HG03571 (cell line): Measurements from ENCODE around the gene HAUS1.

Experiments used
- ATAC-seq: cut with Tn5 transposase; IDR thresholded peaks from one replicate; pipeline ENCODE4 v1.9.1; 2021; ENCODE audit not compliant: unreplicated experiment

The HAUS1 gene, protein sequence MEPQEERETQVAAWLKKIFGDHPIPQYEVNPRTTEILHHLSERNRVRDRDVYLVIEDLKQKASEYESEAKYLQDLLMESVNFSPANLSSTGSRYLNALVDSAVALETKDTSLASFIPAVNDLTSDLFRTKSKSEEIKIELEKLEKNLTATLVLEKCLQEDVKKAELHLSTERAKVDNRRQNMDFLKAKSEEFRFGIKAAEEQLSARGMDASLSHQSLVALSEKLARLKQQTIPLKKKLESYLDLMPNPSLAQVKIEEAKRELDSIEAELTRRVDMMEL

DNA sequence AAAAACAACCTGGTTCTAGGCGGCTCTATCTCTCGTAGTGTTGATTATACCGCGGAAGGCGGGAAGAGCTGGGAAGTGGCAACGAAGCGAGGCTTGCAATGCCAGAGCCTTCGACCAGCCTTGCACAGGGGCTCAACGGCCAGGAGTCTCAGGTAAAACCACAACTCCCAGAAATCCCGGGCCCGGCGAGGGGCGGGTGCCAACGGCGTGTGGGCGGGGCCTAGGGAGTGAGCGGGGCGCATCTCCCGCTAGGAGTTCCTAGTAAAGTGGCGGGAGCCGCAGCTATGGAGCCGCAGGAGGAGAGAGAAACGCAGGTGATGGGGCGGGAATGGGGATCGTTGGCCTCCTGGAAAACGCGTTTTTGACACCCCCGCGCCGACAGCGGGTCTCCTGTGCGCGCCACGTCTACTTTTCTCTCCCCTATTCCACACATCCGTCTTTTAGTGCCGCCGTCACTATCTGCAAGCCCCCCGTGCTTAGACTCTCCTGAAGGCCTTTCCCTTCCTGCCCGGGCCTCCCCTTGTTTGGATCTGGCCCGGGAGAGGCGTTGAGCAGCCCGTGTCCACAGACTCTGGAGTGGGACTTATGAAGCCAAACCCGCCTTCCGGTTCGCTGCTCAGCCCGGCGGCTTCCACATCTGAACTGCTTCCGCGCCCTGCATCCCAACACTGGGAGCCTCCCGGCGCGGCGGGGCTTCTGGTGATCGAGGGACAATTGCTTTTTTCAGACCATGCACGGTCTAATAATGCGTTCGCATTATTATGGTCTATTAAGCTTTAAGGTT lies at the start of gene HAUS1:
HAUS1 (plus strand) TSS at position 258 of the 784 bp plus-strand sequence; CDS start at position 285, 27 bp downstream.
- peak; percentile 89 for ATAC-seq

DNA sequence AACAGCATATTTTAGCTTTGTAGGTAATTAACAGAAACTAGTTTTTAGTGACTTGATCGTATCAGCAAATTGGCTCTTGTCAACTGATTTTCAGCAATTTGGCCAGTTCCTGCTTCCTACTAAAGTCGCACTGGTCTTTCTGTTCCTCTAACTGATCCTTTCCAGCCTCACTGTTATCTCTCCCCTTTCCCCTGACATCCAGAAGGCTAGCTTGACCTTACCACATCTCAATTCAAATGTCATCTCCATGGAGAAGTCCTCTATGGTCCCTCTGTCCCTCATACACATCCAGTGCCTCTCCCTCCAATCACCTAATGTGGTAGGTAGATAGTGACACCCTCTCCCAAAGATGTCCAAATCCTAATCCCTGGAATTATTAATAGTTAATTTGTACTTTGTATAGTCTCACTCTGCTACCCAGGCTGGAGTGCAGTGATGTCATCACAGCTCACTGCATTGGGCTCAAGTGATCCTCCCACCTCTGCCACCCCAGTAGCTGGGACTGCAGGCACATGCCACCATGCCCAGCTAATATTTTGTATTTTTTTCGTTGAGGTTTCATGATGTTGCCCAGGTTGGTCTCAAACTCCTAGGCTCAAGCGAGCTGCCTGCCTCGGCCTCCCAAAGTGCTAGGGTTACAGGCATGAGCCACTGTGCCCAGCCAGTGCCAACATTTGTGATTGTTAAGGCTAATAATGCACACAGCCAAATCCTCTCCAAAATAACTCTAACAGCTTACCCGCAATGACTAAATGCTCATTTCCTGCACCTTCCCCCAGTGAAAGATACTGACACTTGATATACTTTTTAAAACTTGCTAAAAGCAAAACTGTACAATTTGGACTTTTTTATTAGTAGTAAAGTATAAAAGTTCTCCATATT lies 49.0 kb upstream of the HAUS1 start:
- ATAC-seq = peak; percentile 49

- no peak for ATAC-seq
Observed at GRCh38 chr18:46055838-46056230, 48.4 kb upstream of the HAUS1 start.

DNA sequence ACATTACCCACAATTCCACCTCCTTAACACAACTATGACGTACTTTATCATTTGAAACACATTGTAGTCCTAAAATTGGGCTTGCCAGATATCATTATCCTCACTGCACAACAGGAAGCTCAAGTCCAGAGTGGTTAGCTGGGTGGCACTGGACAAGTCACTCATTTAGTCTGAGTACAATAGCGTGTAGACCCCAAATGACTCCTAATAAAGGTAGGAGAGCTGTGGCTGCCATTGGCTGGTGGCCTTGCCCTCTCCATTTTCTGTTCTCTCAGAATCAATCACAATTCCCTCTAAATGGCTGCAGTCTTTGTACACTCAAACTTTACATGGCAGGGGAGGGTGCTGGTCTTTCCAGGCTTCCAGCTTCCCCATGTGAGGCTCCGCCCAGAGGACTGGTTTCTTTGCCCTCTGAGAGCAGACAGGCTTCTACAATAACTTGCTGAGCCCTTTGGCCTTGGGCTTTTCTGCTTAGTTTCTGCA lies 43.8 kb upstream of the HAUS1 start:
- ATAC-seq = no peak

GRCh38 chr18:46061387-46061786 lies 42.8 kb upstream of the HAUS1 start:
- ATAC-seq = no peak

DNA sequence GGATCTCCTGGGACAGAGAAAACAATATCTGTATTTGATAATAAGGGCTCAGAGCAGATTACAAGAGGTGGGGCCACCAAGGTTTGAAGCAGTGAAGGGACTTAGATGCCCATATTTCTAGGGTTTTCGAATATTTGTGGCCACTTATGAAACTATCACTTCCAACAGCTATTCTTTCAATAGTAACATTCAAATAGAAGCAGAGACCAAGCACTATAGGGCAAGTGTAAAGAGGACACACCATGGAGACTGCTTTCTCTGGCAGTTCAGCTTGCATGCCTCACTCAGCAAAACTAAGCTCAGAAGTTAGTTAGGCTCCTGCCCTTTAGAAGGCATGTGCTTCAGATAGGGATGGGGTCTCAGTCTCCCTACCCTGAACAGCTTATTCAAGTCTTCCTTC lies 42.4 kb upstream of the HAUS1 start:
- ATAC-seq = no peak

DNA sequence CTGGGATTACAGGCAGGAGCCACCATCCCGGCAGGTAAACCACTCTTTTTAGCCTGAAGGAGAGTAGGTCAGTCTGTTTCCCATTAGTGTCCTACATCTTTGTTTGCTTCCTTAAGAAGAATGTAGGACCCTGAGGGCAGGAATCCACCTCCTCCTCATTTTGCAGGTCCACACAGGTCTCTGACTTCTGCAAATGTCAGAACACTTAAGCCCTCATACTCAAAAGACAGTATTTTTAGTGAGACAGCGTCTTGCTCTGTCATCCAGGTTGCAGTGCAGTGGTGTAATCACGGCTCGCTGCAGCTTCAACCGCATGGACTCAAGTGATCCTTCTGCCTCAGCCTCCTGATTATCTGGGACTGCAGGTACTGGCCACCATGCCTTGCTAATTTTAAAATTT lies 41.4 kb upstream of the HAUS1 start:
- no peak for ATAC-seq

DNA sequence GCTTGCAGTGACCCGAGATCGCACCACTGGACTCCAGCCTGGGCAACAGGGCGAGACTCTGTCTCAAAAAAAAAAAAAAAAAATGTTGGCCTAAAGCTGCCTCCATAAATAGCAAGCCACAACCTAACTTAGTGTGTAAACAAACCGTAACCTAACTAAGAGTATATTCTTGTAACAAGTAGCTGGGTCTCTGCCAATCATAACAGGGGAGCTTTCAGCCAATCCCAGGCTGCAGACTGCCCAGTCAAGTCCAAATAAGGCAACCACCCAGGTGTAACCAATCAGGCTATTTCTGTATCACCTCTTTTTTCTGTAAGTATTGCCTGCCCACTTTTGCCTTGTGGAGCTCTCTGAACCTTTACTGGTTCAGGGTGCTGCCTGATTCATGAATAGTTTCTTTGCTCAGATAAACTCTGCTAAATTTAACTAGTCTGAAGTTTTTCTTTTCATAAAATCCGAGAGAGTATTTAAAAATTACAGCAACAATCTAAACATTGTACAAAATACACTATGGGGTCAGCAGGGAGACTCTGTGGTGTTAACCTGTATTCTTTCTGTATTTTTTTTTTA lies 36.7 kb upstream of the HAUS1 start:
- no peak for ATAC-seq

- no peak for ATAC-seq
Observed at GRCh38 chr18:46068763-46069162, 35.4 kb upstream of the HAUS1 start.

DNA sequence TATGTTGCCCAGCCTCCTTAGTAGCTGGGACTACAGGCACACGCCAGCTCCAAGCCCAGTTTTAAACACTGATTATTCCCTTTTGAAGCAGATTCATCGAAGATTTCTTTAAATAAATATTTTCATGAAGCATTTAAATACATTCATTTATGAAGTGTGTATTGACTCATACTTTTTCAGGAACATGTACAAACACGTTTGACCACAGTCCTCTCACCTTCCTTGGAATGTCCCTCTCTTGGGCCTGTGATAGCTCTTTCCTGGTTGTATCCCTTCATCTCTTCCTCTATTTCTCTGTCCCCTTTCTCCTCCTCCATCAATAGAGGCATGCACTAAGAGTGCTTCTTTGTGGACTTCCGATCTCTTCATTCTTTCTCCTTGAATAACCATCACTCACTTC lies 34.7 kb upstream of the HAUS1 start:
- no peak for ATAC-seq

- ATAC-seq = no peak
Observed at GRCh38 chr18:46070232-46070631, 34.0 kb upstream of the HAUS1 start.

GRCh38 chr18:46070815-46071652 lies 33.2 kb upstream of the HAUS1 start:
- no peak for ATAC-seq

GRCh38 chr18:46071653-46072375 lies 32.4 kb upstream of the HAUS1 start, which contains the start of gene PSTPIP2:
TSS of gene PSTPIP2 (minus strand) at chr18:46072260. CDS start at chr18:46072188, 72 bp downstream.
- peak; percentile 62 for ATAC-seq

- no peak for ATAC-seq
Observed at GRCh38 chr18:46072376-46072867, 31.8 kb upstream of the HAUS1 start.

DNA sequence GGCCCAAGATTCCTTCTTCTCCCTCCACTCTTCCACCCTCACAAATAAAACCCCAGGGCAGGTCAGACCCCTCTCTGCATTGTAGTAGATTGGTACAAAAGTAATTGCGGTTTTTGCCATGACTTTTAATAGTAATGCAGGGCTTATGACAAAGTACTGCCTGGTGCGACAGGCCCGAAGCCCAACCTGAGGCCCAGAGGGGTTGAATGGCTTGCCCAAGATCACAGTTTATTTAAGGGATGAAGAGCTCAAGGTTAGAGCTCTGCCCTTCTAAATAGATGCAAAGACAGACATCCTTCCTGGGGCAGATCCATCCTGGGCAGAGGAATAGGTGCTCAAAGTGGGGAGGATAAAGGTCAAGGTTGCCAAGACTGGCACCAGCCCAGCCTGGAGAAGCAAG lies 31.2 kb upstream of the HAUS1 start:
- no peak for ATAC-seq

DNA sequence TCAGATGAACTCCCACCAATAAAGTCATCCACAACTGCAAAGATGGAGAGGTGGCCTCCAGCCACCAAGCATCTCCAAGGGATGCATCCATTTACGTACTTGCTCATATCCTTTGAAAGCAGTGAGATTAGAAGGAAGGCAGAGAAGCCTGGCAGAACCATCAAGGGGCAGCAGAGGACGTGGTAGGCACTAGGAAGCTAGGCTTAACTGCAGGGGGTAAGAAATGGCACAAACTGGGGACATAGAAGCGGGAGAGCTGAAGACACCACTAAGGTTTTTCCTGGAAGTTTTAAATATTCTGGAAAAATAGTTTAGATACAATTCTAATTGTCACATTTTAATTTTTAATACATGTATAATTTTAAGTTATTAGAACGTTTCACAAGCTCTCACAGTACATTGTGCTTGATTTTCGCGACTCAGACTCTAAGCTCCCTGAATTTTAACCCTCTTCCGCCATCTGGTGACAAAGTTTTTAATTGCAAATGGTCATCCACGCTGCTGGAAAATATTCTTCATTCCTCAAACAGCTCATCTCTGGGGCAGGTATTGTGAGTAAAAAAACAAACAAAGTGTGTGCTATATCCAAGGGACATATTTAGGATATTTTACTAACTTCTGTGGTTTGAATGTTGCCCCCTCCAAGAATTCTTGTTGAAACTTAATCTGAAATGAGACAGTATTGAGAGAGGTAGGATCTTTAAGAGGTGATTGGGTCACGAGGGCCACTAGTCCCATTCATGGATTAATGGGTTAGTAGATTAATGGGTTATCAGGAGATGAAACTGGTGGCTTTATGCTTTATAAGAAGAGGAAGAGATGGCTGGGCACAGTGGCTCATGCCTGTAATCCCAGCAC lies 30.5 kb upstream of the HAUS1 start:
- ATAC-seq = no peak

DNA sequence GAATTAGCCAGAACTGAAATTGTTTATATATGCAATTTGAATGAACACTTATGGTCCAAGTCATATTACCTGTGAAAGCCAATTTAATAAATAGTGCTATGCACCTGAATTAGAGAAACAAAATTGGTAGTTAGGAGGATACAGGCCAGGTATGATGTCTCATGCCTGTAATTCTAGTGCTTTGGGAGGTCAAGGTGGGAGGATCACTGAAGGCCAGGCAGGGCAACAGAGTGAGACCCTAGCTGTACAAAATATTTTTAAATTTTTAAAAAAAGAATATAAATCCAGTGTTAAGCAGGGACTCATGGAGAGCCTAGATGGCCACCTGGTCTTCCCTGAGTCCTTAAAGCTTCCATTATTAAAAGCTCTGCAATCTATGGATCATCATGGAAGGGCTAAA lies 24.8 kb upstream of the HAUS1 start:
- no peak for ATAC-seq

DNA sequence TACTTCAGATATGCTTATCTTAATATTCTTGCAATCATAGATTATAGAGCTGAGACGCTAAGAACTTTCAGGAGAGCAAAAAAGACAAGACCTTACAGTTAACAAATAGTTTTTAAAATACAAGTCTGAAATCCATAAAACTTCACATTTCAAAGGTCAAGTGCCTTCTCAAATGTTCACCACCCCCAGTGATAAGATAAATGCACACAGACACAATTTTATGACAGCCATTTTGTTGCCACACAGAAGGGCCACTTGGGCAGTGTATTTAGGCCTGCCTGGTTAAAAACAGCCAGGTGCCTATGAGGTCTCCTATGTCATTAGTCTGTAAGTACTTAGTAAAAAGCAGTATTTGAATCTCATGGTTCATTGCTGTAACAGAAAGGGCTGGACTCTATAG lies 24.0 kb upstream of the HAUS1 start:
- ATAC-seq = no peak
